Left ventricle myocardium inferior (tissue), 1 donor: Measurements from ENCODE around the gene SMIM1. TPM values are rescaled to one million over a fixed set of nuclear protein-coding genes. Genes with fewer than 3 reads are reported as not detected.
"Not testable (repeated sequence)": the region's sequence is repeated elsewhere in the genome, so short reads cannot be mapped to it uniquely, and the experiment has no call there.

ENCODE experiments used
- DNase-seq: peaks from one replicate; pipeline ENCODE4 v3.0.0-alpha.2; 2020
- H3K27ac ChIP-seq: fragments of 200-600 bp; replicated peaks from 2 replicates; pipeline ENCODE4 v1.8.0; 2021
- H3K27me3 ChIP-seq: fragments of 200-600 bp; 2 replicates; pipeline ENCODE4 v1.8.0; 2021; ENCODE audit warnings: low read depth
- H3K36me3 ChIP-seq: fragments of 200-600 bp; 2 replicates; pipeline ENCODE4 v1.8.0; 2021
- H3K4me1 ChIP-seq: fragments of 200-600 bp; 2 replicates; pipeline ENCODE4 v1.8.0; 2021
- H3K4me3 ChIP-seq: fragments of 200-600 bp; 2 replicates; pipeline ENCODE4 v1.8.0; 2021; ENCODE audit warnings: mild to moderate bottlenecking, moderate library complexity
- H3K9me3 ChIP-seq: fragments of 200-600 bp; replicated peaks from 2 replicates; pipeline ENCODE4 v1.8.0; 2021
- intact Hi-C: fragments of 100-400 bp; cut with micrococcal nuclease; formaldehyde crosslinking; loops from one replicate; pipeline ENCODE4 v1.11.0; 2022
- total RNA-seq: library from RNA; stranded (reverse); fragmentation: NEBNext Ultra II Directional; extraction: Animal tissue kit (Norgen Biotek cat#: 25700); gene quantifications from one replicate; pipeline ENCODE4 v1.2.1, GENCODE V29; 2021
- TF ChIP-seq, protein P1 (sequence below): fragments of 200-600 bp; IDR thresholded peaks from 2 replicates; pipeline ENCODE4 v1.8.0; 2021; ENCODE audit warnings: antibody characterized with exemption, mild to moderate bottlenecking, borderline replicate concordance
- donor health status: DM: no; HTN: yes; CAD: no; lungs with severe emphysema.

Gene SMIM1
- total RNA-seq, 1 donor from 2014 or later, result 13.9 TPM

GRCh38 chr1:3805038-3805437 is 32.5 kb downstream of the SMIM1 start:
- H3K27ac ChIP-seq, result no peak overlapping the region
- H3K27me3 ChIP-seq, result peaks cover 46% of the 10 kb centered on the region
- no peak overlapping the region for H3K4me3 ChIP-seq
- intact Hi-C loops, result no loop called here
- peaks cover 3% of the 10 kb centered on the region for H3K4me1 ChIP-seq
- no peaks in the 10 kb centered on the region for H3K36me3 ChIP-seq
- TF ChIP-seq, protein P1, sequence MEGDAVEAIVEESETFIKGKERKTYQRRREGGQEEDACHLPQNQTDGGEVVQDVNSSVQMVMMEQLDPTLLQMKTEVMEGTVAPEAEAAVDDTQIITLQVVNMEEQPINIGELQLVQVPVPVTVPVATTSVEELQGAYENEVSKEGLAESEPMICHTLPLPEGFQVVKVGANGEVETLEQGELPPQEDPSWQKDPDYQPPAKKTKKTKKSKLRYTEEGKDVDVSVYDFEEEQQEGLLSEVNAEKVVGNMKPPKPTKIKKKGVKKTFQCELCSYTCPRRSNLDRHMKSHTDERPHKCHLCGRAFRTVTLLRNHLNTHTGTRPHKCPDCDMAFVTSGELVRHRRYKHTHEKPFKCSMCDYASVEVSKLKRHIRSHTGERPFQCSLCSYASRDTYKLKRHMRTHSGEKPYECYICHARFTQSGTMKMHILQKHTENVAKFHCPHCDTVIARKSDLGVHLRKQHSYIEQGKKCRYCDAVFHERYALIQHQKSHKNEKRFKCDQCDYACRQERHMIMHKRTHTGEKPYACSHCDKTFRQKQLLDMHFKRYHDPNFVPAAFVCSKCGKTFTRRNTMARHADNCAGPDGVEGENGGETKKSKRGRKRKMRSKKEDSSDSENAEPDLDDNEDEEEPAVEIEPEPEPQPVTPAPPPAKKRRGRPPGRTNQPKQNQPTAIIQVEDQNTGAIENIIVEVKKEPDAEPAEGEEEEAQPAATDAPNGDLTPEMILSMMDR, result no peak
- DNase-seq, result no peak
- no peaks in the 10 kb centered on the region for H3K9me3 ChIP-seq

- Histone ChIP-seq H3K9me3 (no peaks in the 10 kb centered on the region), H3K4me1 (no peaks in the 10 kb centered on the region), H3K36me3 (no peaks in the 10 kb centered on the region), H3K27ac (no peak overlapping the region), H3K4me3 (no peak overlapping the region), H3K27me3 (peaks cover 31% of the 10 kb centered on the region)
- TF ChIP-seq, protein P1, result no peak
- no peak for DNase-seq
- intact Hi-C loops, result no loop called here
Measured at GRCh38 chr1:3807769-3808168, 35.2 kb downstream of the SMIM1 start.

GRCh38 chr1:3809680-3810079 is 37.1 kb downstream of the SMIM1 start:
- TF ChIP-seq, protein P1, result no peak
- peaks cover 13% of the 10 kb centered on the region for H3K36me3 ChIP-seq
- intact Hi-C loops, result no loop called here

GRCh38 chr1:3810149-3810761 is 37.7 kb downstream of the SMIM1 start:
- DNase-seq, intact Hi-C loops, H3K27ac ChIP-seq, H3K4me3 ChIP-seq, H3K4me1 ChIP-seq, H3K27me3 ChIP-seq, H3K9me3 ChIP-seq: not testable (repeated sequence)
- H3K36me3 ChIP-seq, result peaks cover 19% of the 10 kb centered on the region

More at GRCh38 chr1:3809680-3810079, 37.1 kb downstream of the SMIM1 start:
- no peak overlapping the region for H3K27ac ChIP-seq
- peaks cover 12% of the 10 kb centered on the region for H3K27me3 ChIP-seq
- no peaks in the 10 kb centered on the region for H3K4me1 ChIP-seq
- no peak for DNase-seq
- no peaks in the 10 kb centered on the region for H3K9me3 ChIP-seq
- H3K4me3 ChIP-seq, result no peak overlapping the region

DNA sequence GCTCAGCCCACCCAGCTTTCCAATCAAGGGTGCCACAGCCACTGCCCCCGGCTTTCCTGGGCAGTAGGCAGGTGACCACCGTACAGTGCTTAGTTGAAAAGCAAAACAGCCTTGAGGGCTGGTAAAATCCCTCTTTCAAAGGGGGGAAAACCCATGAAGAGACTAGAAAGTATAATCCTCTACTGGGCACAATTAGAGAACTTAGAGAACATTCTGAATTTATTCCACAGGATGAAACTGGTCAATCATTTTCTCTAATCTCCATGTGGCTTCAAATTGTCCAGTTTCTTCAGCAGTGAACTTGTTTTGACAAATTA is 39.0 kb downstream of the SMIM1 start:
- Histone ChIP-seq H3K27ac (no peak overlapping the region), H3K9me3 (no peaks in the 10 kb centered on the region), H3K27me3 (peaks cover under 1% of the 10 kb centered on the region), H3K4me3 (no peak overlapping the region), H3K36me3 (peaks cover 32% of the 10 kb centered on the region), H3K4me1 (no peaks in the 10 kb centered on the region)
- DNase-seq, result no peak
- TF ChIP-seq, protein P1, result no peak
- intact Hi-C loops, result no loop called here

DNA sequence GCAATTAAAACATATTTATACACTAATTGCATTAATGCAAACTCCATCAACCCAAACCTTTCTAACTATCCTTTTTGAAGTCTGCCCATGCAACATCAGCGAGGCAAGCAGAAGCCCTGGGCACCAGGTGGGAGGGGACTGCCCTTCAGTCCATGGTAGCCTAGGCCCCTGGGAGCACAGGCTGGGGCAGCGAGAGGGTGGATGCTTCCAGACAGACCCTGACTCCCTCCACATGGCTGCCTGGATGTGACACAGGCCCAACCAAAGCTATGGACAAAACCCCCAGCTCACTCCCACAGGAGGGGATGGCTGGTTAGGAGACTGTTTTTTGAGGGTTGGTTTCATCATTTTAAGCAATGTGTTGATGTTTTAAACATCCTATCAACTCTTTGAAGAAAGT is 41.5 kb downstream of the SMIM1 start:
- TF ChIP-seq, protein P1, result no peak
- no peak overlapping the region for H3K27ac ChIP-seq
- H3K36me3 ChIP-seq, result peaks cover 45% of the 10 kb centered on the region
- no peak for DNase-seq
- H3K4me3 ChIP-seq, result no peak overlapping the region
- intact Hi-C loops, result no loop called here
- no peaks in the 10 kb centered on the region for H3K4me1 ChIP-seq
- H3K9me3 ChIP-seq, result no peaks in the 10 kb centered on the region
- no peaks in the 10 kb centered on the region for H3K27me3 ChIP-seq
